Inferior parietal cortex (tissue), 1 donor: Measurements from ENCODE around the gene STYX.

ENCODE experiments used
- DNase-seq: peaks from one replicate; pipeline ENCODE4 v3.0.0-alpha.2; 2016; ENCODE audit errors: extremely low spot score

Gene STYX, protein sequence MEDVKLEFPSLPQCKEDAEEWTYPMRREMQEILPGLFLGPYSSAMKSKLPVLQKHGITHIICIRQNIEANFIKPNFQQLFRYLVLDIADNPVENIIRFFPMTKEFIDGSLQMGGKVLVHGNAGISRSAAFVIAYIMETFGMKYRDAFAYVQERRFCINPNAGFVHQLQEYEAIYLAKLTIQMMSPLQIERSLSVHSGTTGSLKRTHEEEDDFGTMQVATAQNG

DNA sequence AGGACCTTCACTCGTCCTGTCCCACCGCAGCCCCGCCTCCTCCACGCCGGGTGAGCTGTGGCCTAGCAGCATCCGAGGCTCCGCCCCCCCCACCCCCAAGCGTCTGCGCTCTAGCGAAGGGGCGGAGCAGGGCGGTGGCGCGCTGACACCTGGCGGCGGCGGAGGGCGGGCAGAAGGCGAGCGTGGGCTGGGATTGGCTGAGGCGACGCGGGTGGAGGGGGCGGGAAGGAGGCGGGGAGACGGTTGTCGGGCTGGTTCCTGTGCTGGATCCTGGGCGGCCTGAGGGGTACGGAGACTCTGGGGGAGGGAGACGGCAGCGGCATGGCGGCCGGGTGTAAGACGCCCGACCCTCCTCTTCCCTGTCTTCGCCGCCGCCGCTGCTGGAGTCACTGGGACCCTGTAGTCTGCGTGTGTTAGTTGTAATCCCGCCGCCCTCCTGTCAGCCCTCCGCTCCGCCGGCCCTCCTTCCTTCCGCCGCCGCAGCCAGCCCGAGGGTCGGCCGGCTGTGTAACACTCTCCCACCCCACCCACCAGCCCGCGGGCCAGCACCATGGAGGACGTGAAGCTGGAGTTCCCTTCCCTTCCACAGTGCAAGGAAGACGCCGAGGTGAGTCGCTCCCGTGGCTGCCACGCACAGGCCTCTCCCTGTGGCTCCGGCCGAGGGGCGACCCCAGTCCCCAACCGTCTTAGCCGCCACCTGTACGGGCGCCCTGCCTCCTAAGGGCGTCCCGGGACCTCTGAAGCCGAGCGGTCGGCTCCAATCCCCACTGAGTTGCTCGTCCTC, at the start of gene STYX:
TSS of gene STYX (plus strand) at position 242 of the 784 bp plus-strand sequence. CDS start at position 551, 309 bp downstream.
- DNase-seq = peak; percentile 91

DNA sequence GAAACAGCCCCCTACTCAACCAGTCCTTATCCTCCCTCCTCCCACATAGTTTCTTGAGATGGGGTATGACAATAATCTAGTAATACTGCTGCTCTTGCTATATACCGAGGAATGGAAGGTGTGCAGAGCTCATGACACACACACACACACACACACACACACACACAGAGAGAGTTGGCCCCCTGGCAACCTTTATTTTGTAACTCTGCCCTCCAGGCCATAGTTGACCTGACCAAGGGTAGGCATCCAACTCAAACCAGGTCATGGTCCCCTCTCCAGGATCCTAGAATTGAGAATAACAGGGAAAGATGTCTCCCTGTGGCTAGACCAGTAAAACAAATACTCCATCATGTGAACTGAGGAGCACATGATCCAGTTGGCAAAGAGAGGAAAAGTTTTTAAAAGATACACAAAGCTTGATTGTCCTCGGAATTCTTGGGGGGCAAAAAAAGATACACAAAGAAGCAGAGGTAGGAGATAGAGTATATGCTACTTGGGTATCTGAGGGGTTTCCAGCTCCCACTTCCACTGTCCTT, 45.9 kb upstream of the STYX start:
- DNase-seq = no peak

DNA sequence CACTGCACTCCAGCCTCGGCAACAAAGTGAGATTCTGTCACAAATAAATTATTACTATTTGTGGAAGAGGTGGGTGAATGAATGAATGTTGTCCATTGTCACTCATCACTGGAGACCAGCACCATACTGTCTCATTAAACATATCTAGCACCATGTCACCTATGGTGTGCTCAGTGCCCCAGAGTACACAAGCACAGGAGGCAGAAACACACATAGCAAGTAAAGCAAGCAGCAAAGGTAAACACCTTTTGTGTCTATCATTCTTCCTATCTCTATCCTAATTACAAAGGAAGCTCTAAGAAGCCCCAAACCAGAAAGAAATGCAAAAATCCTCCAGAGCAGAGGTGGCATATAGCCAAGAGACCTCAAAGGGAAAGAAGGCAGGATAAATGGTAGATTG, 43.8 kb upstream of the STYX start:
- DNase-seq = no peak

DNA sequence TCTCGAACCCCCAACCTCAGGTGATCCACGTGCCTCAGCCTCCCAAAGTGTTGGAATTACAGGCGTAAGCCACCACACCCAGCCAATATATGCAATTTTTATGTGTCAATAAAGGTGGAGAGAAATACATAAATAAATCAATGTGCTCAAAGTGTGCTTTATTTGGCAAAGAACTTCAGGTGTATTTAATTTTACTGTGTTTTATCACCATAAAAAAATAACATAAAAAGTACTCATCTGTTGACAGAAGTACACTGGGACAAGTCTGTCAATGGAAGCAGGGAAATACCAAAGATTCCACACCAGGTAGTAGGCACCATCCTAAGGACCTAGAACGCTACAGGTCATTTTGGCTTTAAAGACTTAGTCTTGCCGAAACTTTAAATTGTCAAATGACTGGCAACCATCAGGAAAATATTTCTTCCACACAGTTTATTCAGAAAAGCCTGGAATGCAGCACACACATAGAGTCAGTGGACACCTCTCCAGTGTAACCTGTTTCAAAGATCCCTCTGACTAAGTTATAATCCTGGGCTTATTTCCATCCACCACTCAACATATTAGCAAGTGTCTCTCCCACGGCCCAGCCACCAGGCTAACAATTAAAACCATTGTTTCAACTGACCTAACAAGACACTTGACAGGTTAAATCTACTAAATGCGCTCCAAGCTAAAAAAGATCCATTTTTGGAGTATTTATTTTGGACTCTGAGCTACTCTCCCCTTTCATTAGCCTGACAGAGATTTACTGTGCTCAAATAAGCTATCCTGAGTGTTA, 38.8 kb upstream of the STYX start:
- DNase-seq = no peak

DNA sequence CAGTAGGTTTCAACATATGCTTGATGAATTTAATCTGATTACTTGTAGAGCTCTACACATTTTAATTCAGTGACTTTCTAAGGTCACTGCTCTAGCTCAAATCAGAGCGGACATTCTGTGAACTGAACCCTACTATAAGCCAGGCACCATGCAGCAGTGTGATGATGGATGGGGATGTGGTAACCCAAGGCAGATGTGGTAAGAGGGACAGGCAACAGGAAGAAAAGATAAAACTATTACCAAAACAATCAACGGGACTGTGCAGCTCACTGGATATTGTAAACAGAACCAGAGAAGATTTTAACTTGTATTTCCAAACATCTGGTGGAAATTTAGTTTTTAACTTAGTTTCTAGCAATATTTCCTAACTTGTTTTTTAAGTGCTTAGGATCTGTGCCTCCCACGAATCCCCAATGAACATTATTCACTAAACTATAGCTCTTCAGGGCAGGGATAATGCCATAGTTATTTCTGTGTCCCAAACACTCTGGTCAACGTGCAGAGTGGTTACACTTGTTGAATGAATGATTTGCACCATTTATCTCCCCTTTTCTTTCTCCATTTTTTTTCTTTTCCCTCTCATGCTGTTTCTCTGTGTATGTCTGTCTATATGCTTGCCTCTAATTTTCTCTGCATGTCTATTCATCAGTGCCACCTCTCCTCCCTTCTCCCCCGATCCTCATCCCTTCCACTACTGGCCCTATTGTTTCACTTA, 37.6 kb upstream of the STYX start:
- DNase-seq = no peak

DNA sequence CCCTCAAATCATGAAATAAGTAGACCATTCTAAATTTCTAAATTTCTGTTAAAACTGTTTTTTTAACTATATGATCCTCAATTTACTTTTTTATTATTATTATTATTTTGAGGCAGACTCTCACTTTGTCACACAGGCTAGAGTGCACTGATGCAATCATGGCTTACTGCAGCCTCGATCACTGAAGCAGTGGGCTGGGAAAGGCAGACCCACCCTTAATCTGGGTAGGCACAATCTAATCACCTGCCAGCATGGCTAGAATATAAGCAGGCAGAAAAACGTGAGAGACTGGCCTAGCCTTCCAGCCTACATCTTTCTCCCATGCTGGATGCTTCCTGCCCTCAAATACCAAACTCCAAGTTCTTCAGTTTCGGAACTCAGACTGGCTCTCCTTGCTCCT, 36.9 kb upstream of the STYX start:
- DNase-seq = no peak

DNA sequence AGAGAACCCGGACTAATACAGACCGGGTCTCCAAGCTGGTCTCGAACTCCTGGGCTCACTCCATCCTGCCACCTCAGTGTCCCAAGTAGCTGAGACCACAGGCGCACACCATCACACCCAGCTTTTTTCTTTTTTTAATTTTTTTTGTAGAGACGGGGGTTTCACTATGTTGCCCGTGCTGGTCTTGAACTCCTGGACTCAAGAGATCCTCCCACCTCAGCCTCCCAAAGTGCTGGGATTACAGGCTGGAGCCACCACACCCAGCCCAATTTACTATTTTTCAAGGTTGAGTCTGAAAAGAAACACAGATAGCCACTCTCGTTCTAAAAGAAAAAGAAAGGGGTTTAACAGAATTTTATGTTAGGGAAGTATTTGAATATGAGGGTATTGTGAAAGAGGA, 36.4 kb upstream of the STYX start:
- DNase-seq = no peak

DNA sequence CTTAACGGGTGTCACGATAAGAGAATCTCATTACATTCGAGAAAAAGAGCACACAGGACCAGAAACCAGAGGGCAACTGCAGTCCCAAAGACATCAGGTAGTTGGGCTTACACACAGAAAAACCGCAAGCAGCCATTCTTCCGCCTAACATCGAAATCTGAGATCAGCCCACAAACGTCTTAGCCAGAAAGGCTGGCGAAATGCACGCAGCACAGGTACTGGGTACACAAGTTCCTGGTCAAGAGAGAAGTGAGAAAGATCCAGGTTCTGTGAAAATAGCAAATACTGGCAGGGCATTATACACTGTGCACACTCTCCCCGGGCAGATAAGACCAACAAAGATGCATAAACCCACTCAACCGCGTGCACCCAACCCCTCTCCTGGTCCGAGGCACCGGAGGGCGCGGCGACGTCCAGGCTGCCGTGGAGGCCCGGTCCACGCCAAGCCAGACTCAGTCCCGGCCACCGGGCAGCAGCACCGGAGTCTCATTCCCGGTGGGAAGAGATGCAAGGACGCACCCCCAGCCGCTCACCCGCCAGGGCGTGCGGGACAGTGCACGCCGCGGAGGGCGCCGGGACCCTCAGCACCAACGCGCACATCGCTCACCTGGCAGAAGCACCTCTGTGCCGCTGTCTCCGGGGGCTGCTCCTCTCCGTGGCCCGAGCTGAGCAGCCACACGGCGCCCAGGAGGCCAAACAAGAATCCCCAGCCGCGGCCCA, 35.0 kb upstream of the STYX start:
- peak; percentile 36 for DNase-seq

DNA sequence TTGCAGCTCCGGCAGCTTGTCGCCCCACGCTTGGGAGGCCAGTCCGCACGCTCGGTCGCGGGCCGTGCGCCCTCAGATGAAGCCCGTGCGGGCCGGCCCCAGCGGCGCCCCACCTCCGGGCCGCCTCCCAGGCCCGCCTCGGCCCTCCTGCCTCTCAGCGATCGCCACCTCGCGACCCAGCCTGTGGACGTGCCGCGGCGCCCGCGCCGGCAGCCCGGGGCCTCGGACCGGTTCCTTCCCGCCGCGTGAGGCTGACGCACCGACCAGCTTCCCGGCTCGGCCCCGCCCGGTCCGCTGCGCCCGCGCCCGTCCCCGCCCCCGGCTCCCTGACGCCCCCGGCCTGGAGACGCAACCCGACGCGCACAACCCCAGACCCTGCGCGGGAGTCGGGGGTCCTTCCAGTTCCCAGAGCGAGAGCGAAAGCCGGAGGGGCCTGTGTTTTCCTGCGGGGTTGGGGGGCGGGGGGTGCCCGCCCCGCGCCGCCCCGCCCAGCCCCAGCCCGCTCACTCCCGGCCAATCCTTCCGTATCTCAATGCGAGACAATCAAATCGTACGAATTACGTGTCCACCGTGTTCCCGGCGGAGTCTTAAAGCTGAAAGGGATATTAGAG, 34.4 kb upstream of the STYX start, which contains the start of gene ERO1A:
TSS of gene ERO1A (minus strand) at position 78 of the 611 bp plus-strand sequence. CDS start at position 1, 77 bp downstream.
- peak; percentile 64 for DNase-seq

DNA sequence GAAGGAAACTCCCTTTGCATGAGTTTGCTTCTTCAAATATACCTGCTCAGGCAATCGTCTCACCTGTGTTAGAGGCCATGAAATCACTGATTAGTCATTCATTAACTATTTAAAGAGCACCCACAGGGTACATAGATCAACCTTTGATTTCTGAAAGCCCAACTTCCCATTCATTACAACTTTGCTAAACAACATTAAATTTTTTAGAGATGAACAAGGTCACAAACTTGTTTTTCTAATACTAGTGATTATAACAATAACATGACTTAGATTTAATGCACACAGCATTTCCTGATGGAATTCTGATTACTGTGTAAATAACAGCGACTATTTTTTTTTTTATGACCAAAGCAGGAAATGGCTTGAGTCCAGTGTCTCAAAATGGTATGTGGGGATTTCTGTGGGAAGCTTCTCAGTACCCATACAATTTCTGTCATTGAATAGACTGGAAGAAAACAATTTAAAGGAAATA, 29.2 kb upstream of the STYX start:
- no peak for DNase-seq

DNA sequence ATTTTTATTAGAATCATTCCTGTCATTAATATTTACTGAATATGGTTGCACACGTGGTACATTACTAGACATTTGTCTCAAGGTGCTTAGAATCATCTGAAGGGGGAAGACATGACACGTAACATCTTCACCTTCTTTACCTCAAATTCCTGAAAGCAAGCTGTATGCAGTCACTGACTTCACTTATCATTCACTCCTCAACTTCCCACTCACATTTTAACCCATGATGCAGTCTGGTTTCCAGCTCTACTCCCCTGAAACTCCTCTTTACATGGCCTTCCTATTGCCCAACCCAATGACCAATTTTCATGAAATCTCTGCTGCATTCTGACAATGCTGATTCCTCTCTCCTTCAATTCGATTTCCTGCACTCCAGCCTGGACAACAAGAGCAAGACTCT, 28.7 kb upstream of the STYX start:
- DNase-seq = no peak

DNA sequence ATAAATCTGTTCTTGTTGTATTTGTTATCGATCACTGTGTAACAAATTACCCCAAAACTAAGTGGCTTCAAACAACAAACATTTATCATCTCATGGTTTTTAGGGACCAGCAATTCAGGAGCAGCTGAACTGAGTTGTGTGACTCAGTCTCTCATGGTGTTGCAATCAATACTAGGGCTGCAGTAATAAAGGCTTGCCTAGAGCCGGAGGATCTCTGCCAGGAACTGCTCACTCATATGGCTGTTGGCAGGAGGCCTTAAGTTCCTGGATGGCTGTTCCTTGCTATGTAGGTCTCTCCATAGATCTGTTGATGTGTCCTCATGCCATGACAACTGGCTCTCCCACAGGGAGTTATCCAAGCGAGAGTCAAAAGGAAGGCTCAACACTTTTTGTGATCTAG, 26.7 kb upstream of the STYX start:
- DNase-seq = no peak

DNA sequence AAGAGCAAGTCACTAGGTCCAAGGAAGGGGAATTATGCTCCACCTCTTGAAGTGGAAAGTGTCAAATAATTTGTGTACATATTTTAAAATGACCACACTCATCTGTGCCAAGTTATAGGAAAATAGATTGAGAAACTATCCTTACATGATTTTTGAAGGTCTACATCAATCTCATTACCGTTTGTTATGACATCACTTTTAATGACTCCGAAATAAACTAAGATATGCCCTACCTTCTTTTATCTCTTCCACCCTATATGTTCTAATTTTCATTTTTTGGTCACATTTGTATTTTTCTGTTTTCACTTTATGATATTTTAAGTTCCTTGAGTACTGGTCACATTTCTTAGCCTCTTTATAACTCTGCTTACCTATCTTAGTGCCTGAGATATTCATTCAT, 26.3 kb upstream of the STYX start:
- no peak for DNase-seq

DNA sequence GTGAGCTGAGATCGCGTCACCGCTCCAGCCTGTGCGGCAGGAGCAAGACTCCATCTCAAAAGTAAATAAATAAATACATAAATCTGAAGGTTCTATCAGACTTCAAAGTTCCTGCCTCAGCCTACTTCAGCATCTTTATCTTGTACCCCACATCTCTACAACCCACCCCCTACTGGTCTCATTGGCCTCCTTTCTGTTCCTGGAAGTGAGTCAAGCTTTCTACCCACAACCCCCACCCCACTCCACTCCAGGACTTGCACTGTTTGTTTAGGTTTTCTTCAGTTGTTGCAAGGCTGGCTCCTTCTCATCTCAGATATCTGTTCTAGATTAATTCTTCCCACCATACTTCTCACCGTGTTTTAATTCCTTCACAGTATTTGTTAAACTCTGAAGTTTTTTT, 23.7 kb upstream of the STYX start:
- DNase-seq = no peak

DNA sequence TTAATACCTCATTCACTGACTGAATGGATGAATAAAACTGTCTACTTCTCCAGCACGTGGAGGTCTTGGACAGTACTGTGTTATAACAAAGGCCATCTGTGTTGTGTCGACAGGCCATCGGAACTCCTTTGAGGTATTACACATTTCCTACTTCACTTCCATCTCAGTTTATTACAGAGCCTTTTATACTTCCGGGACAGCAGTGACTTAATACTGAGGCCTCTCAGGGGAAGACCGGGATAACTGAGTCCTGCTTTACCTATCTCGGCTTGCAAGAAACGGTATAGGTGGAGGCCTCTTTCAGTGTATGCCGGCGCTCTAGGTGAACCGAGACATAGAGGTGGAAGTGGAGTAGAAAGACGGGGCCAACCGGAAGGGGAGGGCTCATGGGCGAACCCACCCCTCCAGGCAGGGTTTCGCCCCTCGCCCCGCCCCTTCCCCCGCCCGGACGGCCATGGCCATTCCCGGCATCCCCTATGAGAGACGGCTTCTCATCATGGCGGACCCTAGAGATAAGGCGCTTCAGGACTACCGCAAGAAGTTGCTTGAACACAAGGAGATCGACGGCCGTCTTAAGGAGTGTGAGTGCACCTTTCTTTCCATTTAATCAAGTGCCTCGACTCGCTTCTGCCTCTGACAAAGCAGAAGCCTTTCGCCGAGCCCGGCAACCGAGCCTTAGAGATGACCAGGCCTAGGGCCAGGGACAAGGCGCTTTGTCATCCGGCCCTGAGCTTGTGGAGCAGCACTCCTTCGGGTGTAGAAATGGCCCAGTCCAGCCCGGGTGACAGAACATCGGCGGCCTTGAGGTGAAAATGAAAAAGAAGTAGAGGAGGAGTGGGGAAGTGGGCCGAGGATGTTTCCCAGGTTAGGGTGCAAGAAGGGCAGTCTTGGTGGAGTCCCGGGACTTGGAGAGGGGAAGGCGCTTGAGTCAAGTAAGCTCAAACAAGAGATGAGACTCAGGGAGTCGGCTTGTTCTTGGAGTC, 23.0 kb upstream of the STYX start, which contains the start of gene PSMC6:
TSS of gene PSMC6 (plus strand) at position 477 of the 983 bp plus-strand sequence. CDS start at position 497, 20 bp downstream.
- DNase-seq = peak; percentile 88

DNA sequence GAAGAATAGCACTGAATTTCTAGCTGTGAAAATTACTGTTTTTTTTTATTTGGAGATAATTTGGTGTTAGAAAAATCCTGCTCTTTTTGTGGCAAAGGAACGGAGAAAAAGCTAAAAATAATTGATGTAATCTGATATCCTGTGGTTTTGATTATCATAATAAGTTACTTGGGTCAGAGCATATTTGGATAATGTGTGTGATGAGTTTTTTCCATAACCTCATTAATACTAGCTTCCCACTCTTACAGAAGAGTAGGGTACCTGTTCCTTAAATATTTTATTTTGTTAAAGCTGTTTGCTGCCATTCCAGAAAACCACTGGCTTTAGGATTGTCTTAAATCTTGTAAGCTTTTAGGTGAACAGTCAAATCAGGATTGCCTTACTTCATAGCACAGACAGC, 18.3 kb upstream of the STYX start:
- DNase-seq = no peak

DNA sequence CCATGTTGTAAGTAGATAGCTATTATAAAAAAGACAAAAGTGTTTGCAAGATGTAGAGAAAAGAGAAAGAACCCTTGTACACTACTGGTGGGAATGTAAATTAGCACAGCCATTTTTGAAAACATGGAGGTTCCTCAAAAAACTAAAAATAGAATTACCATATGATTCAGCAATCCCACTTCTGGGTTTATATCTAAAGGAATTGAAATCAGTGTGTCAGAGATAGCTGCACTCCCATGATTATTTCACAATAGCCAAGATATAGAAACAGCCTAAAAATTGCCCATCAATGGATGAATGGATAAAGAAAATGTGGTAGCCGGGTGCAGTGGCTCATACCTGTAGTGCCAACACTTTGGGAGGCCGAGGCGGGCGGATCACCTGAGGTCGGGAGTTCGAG, 13.8 kb upstream of the STYX start:
- DNase-seq = no peak

DNA sequence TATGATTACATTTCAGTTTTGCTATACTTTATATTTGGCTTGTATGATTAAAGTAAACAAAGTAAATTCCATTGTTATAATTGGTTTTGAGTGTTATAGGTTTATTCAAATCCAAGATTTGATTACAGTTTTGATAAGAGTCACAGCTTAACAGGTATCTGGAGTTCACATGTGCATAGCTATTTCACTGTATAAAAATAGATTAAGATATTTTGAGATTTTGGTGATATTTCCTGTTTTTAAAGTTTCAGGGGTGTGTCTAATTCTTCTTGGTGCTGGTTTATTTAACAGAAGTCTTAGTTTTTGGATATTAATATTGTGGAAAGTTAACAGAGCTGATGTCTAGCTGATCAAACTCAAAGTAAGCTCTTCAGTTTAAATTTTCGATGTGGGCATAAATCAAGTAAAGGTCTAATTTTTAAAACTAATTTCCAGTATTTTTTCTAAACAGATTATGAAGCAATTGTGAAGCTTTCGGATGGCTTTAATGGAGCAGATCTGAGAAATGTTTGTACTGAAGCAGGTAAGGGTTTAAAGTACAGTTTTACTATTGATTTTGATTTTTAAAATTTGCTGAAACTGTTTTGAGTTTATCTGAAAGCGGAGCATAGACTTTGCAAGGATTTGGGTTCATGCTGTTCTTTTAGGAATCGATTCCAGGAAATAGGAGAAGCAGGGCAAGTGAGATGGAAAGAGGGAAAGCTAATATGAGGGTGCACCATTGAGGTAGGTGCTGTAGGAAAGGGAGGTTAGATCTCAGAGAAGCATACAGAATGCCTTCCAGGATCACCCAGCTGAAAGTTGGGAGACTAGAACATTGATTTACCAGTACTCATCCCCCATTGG, 6.2 kb upstream of the STYX start:
- DNase-seq = no peak
